SK-N-SH (cell line): ENCODE measurements around the gene NAA40. TPM values are rescaled to one million over a fixed set of nuclear protein-coding genes. Genes with fewer than 3 reads are reported as not detected.

Source experiments
- CTCF ChIA-PET: fragments of 300-600, 350-600 bp; formaldehyde crosslinking; extraction: SDS; loops from one replicate; lab custom pipeline; 2021; lab: Yijun Ruan, JAX
- POLR2A ChIA-PET: fragments of 350-600 bp; sonication (Branson Sonifier 250); formaldehyde crosslinking; extraction: SDS; loops from one replicate; lab custom pipeline; 2020; ENCODE audit warnings: antibody characterized with exemption, inconsistent platforms; lab: Yijun Ruan, JAX
- DNase-seq: peaks from one replicate; pipeline ENCODE4 v3.0.0; 2012
- H2AFZ ChIP-seq: fragments of 200-600 bp; sonication (generic); 2 replicates; pipeline ENCODE4 v1.8.1; 2016; ENCODE audit warnings: antibody characterized with exemption, mild to moderate bottlenecking, low read depth
- H3F3A ChIP-seq: fragments of 200-600 bp; sonication (generic); replicated peaks from 2 replicates; pipeline ENCODE3; 2016; ENCODE audit warnings: antibody characterized with exemption, mild to moderate bottlenecking; ENCODE audit not compliant: insufficient read depth
- H3K27ac ChIP-seq, 2 experiments: fragments of 200-500 bp in 1 of 2; fragments of 200-600 bp in 1 of 2; sonication (Bioruptor generic) in 1 of 2; sonication (generic), shearing (Covaris generic) in 1 of 2; 2 replicates each; pipeline versions ENCODE4 v1.5.1 to v1.6.1; 2014 to 2016; ENCODE audit warnings: low read depth in 2 of 2, inconsistent platforms in 1 of 2, low read length in 1 of 2, mild to moderate bottlenecking in 1 of 2, mixed read lengths in 1 of 2
- H3K27me3 ChIP-seq: fragments of 200-600 bp; sonication (generic), shearing (Covaris generic); 2 replicates; pipeline ENCODE4 v1.6.1; 2016; ENCODE audit warnings: mixed run types; ENCODE audit not compliant: insufficient read depth
- H3K36me3 ChIP-seq, 2 experiments: fragments of 200-500 bp in 1 of 2; fragments of 200-600 bp in 1 of 2; sonication (Bioruptor generic) in 1 of 2; sonication (generic) in 1 of 2; replicated peaks in 1 of 2; 2 replicates each; pipeline versions ENCODE3 to v1.5.1; 2014 to 2016; ENCODE audit warnings: low read length in 1 of 2, mild to moderate bottlenecking in 1 of 2; ENCODE audit not compliant: insufficient read depth in 2 of 2, control insufficient read depth in 1 of 2
- H3K4me1 ChIP-seq, 2 experiments: fragments of 200-500 bp in 1 of 2; fragments of 200-600 bp in 1 of 2; sonication (Bioruptor generic) in 1 of 2; sonication (generic), shearing (Covaris generic) in 1 of 2; 2 replicates each; pipeline versions ENCODE4 v1.5.1 to v1.6.1; 2014 to 2016; ENCODE audit warnings: low read depth in 1 of 2, low read length in 1 of 2, mixed run types in 1 of 2; ENCODE audit not compliant: insufficient read depth in 2 of 2, control insufficient read depth in 1 of 2
- H3K4me2 ChIP-seq: fragments of 200-600 bp; sonication (generic), shearing (Covaris generic); 2 replicates; pipeline ENCODE4 v1.6.1; 2017; ENCODE audit warnings: mixed run types
- H3K4me3 ChIP-seq, 2 experiments: fragments of 200-500 bp in 1 of 2; fragments of 200-600 bp in 1 of 2; sonication (Bioruptor generic) in 1 of 2; sonication (generic), shearing (Covaris generic) in 1 of 2; 2 replicates each; pipeline versions ENCODE4 v1.5.1 to v1.8.1; 2014 to 2016; ENCODE audit warnings: low read depth in 2 of 2, inconsistent platforms in 1 of 2, low read length in 1 of 2, mild to moderate bottlenecking in 1 of 2, mixed read lengths in 1 of 2, moderate library complexity in 1 of 2
- H3K79me2 ChIP-seq: fragments of 200-600 bp; sonication (generic); 2 replicates; pipeline ENCODE4 v1.8.1; 2017; ENCODE audit warnings: mild to moderate bottlenecking; ENCODE audit not compliant: insufficient read depth
- H3K9ac ChIP-seq: fragments of 200-600 bp; sonication (generic); 2 replicates; pipeline ENCODE4 v1.6.1; 2017; ENCODE audit warnings: mixed run types
- H3K9me2 ChIP-seq: fragments of 200-600 bp; sonication (generic); 2 replicates; pipeline ENCODE4 v1.6.1; 2017; ENCODE audit warnings: mixed run types
- H3K9me3 ChIP-seq: fragments of 200-600 bp; sonication (generic); 2 replicates; pipeline ENCODE4 v1.6.1; 2017; ENCODE audit warnings: mixed run types, mild to moderate bottlenecking, moderate library complexity
- H4K20me1 ChIP-seq: fragments of 200-600 bp; sonication (generic); 2 replicates; pipeline ENCODE4 v1.6.1; 2017; ENCODE audit warnings: mild to moderate bottlenecking, mixed run types; ENCODE audit not compliant: insufficient read depth
- EP300 ChIP-seq, 2 experiments: IDR thresholded peaks; 2 replicates each; pipeline versions ENCODE4 v1.4.0 to v1.6.1; 2012; ENCODE audit warnings: borderline replicate concordance in 1 of 2, low read depth in 1 of 2, low read length in 1 of 2
- FOSL2 ChIP-seq: IDR thresholded peaks from 2 replicates; pipeline ENCODE4 v1.4.0; 2012; ENCODE audit warnings: low read depth, mild to moderate bottlenecking, moderate library complexity, borderline replicate concordance
- FOXM1 ChIP-seq: IDR thresholded peaks from 2 replicates; pipeline ENCODE4 v1.4.0; 2012; ENCODE audit warnings: low read depth, mild to moderate bottlenecking
- GATA2 ChIP-seq: sonication (generic); formaldehyde crosslinking; IDR thresholded peaks from 2 replicates; pipeline ENCODE4 v1.5.0; 2020; ENCODE audit warnings: mild to moderate bottlenecking, missing genetic modification reagents
- NFIC ChIP-seq: IDR thresholded peaks from 2 replicates; pipeline ENCODE4 v1.4.0; 2012; ENCODE audit warnings: borderline replicate concordance
- NRF1 ChIP-seq: IDR thresholded peaks from 2 replicates; pipeline ENCODE4 v1.6.1; 2012; ENCODE audit warnings: low read depth, mild to moderate bottlenecking, low read length
- RAD21 ChIP-seq: IDR thresholded peaks from 2 replicates; pipeline ENCODE4 v1.6.1; 2012; ENCODE audit warnings: mild to moderate bottlenecking, low read length
- RCOR1 ChIP-seq: fragments of 150-350 bp; IDR thresholded peaks from 2 replicates; pipeline ENCODE4 v1.6.1; 2017; ENCODE audit warnings: antibody characterized with exemption, low read length
- RFX5 ChIP-seq: IDR thresholded peaks from 2 replicates; pipeline ENCODE4 v1.6.1; 2012; ENCODE audit warnings: mild to moderate bottlenecking, improper control_type of control experiment, low read length
- SMC3 ChIP-seq: IDR thresholded peaks from 2 replicates; pipeline ENCODE4 v1.6.1; 2012; ENCODE audit warnings: low read depth, low read length, improper control_type of control experiment
- YY1 ChIP-seq: IDR thresholded peaks from 2 replicates; pipeline ENCODE4 v1.4.0; 2012; ENCODE audit warnings: low read depth, mild to moderate bottlenecking
- WGBS: methylation state at CpG from one replicate; pipeline ENCODE4 v1.1.6; 2017; ENCODE audit warnings: low lambda C conversion rate; 5-methylcytosine and 5-hydroxymethylcytosine counted together
- polyA plus RNA-seq, 3 experiments: library from polyadenylated mRNA; depleted of rRNA; stranded (reverse); fragments of >200 nt; gene quantifications; 2 replicates each; pipeline ENCODE4 v1.2.3, GENCODE V29; 2012
- TF ChIP-seq, protein P1 (sequence below): IDR thresholded peaks from 2 replicates; pipeline ENCODE4 v1.4.0; 2012; ENCODE audit warnings: low read depth, borderline replicate concordance
- TF ChIP-seq, protein P2 (sequence below): fragments of 150-350 bp; IDR thresholded peaks from 2 replicates; pipeline ENCODE4 v1.6.1; 2017; ENCODE audit warnings: antibody characterized with exemption, low read length, low read depth, borderline replicate concordance

Gene NAA40
- polyA plus RNA-seq, 1 of the 3 experiments (the other 2 are of a cell fraction) = 33.0 TPM

DNA sequence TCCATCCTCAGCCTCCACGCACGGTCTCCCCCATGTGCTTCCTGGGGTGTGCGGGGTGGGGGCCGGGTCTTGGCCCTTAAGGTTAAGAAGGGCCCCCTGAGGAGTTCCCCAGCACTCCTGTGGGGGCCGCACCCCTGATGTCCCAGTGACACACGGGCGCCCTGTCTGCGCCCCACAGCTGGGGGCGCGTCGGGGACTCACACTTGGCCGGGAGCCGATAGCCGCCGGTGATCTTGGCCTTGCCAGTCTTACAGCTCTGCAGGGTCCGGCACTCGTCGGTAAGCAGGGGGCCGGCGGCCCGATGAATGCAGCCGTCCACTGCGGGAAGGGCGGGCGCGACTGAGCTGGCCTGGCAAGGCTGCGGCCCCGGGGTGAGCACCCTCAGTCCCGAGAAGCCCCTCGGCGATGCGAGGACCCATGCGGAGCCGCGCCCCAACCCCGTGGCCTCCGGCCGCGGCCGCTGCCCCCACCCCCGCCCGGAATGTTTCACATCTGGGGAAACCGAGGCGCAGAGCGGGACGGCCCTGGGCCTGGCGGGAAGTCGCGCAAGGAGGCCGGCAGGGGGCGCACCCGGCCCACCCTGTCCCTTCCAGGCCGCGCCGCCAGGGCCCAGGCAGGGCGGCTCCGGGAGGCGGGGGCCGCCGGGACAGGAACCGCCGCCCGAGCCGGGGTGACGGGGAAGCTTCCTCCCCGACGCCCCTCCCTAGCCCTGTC is 61.4 kb downstream of the NAA40 start:
- Histone ChIP-seq H3F3A (no peaks in the 10 kb centered on the region), H3K27me3 (no peaks in the 10 kb centered on the region), H2AFZ (no peak overlapping the region), H3K9ac (no peak overlapping the region), H3K36me3 (peaks cover 0 to 43% of the 10 kb centered on the region in 2 experiments), H4K20me1 (peaks cover 17% of the 10 kb centered on the region), H3K4me3 (no peak overlapping the region), H3K9me3 (no peaks in the 10 kb centered on the region), H3K79me2 (no peaks in the 10 kb centered on the region), H3K9me2 (no peaks in the 10 kb centered on the region), H3K4me1 (peaks cover 0 to 2% of the 10 kb centered on the region in 2 experiments; a peak in 1 of 4 replicates), H3K27ac (no peak overlapping the region), H3K4me2 (no peak overlapping the region)
- ChIA-PET POLR2A (interaction anchor here (0.7 to 1.6 kb wide), 2 partner anchors 9 to 26 kb away, joined by 3 to 4 read pairs; partner anchors contain the start of gene COX8A), CTCF (interaction anchor here (0.8 to 1.9 kb wide), 3 partner anchors 11 to 152 kb away, joined by 3 to 8 read pairs (median 5); no protein-coding TSS in a partner anchor)
- DNase-seq = peak; percentile 44
- 94% methylated on average over 10 of the region's 67 CpGs for WGBS
- TF ChIP-seq NFIC (no peak), NRF1 (no peak), SMC3 (no peak), FOSL2 (no peak)

DNA sequence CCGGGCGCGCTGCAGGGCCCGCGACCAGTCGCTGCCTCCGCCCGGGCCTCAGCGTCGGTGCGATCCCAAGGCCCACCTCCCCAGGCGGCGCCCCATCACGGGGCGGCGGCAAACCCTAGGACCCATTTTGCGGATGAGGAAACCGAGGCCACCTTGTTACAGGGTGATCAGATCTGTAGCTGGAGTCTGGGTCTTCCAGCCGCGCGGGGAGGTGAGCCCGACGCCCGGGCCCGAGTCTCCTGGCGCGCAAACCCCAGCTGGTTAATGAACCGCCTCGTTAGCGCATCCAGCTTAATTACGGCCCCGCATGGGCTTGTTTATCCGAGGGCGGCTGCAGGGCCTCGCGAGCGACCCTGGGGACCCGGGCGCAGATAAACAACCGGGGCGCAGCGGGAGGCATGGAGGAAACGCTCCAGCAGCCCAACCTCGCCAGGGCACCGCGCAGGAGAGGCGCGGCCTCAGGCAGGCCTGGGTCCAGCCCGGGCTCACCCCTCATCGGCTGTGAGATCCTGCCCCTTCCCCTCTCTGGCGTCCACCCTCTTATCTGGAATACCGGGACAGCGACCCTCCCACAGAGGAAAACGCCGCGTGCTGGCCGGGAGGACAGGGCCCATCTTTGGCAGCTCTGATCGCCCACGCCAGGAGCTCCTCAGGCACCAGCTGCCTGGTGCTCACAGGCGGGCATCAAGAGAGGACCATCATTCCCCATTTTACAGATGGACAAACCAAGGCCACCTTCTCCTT is 62.1 kb downstream of the NAA40 start:
- TF ChIP-seq, protein P1, sequence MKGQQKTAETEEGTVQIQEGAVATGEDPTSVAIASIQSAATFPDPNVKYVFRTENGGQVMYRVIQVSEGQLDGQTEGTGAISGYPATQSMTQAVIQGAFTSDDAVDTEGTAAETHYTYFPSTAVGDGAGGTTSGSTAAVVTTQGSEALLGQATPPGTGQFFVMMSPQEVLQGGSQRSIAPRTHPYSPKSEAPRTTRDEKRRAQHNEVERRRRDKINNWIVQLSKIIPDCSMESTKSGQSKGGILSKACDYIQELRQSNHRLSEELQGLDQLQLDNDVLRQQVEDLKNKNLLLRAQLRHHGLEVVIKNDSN = no peak
- TF ChIP-seq RAD21 (no peak), RCOR1 (no peak), EP300 (IDR thresholded peaks at IDR 0.05; ENCODE audit: borderline replicate concordance in 1 of 2, low read depth in 1 of 2, low read length in 1 of 2) (no peak), NFIC (no peak), NRF1 (no peak), GATA2 (no peak), RFX5 (no peak), FOXM1 (no peak), YY1 (no peak)
- TF ChIP-seq, protein P2, sequence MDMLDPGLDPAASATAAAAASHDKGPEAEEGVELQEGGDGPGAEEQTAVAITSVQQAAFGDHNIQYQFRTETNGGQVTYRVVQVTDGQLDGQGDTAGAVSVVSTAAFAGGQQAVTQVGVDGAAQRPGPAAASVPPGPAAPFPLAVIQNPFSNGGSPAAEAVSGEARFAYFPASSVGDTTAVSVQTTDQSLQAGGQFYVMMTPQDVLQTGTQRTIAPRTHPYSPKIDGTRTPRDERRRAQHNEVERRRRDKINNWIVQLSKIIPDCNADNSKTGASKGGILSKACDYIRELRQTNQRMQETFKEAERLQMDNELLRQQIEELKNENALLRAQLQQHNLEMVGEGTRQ = no peak
- Histone ChIP-seq H3K36me3 (peaks cover 0 to 43% of the 10 kb centered on the region in 2 experiments), H3K9me2 (no peaks in the 10 kb centered on the region), H4K20me1 (peaks cover 17% of the 10 kb centered on the region), H3K27me3 (no peaks in the 10 kb centered on the region), H3K27ac (no peak overlapping the region), H3K9ac (no peak overlapping the region), H3K9me3 (no peaks in the 10 kb centered on the region), H2AFZ (no peak overlapping the region), H3K4me1 (peaks cover 0 to 2% of the 10 kb centered on the region in 2 experiments; a peak in 1 of 4 replicates), H3K4me2 (no peak overlapping the region), H3K79me2 (no peaks in the 10 kb centered on the region), H3K4me3 (no peak overlapping the region), H3F3A (no peaks in the 10 kb centered on the region)
- ChIA-PET CTCF (interaction anchor here (0.8 to 1.9 kb wide), 3 partner anchors 12 to 151 kb away, joined by 3 to 8 read pairs (median 4); no protein-coding TSS in a partner anchor), POLR2A (interaction anchor here (0.7 to 1.6 kb wide), 2 partner anchors 9 to 26 kb away, joined by 3 to 4 read pairs; partner anchors contain the start of gene COX8A)
- DNase-seq = no peak
- 96% methylated on average over 41 of the region's 60 CpGs for WGBS
